H9 (cell line): ENCODE results near the gene COX17. TPM values are rescaled to one million over a fixed set of nuclear protein-coding genes. Genes with fewer than 3 reads are reported as not detected.

ENCODE experiments used
- DNase-seq: peaks from one replicate; pipeline ENCODE4 v3.0.0-alpha.2; 2017
- H2AFZ ChIP-seq: one replicate; pipeline ENCODE4 v1.6.1; 2013; ENCODE audit warnings: mild to moderate bottlenecking, low read length, control low read depth, moderate library complexity
- H2AK5ac ChIP-seq: 2 replicates; pipeline ENCODE4 v1.6.1; 2013; ENCODE audit warnings: low read length, control low read depth, mixed read lengths; ENCODE audit not compliant: insufficient read length
- H2BK120ac ChIP-seq: one replicate; pipeline ENCODE4 v1.6.1; 2013; ENCODE audit warnings: low read depth, mild to moderate bottlenecking, low read length, control low read depth, inconsistent platforms; ENCODE audit not compliant: poor library complexity, severe bottlenecking
- H2BK12ac ChIP-seq: 2 replicates; pipeline ENCODE4 v1.6.1; 2013; ENCODE audit warnings: low read length, control low read depth, mixed read lengths, low read depth; ENCODE audit not compliant: insufficient read length
- H2BK15ac ChIP-seq: 2 replicates; pipeline ENCODE4 v1.6.1; 2013; ENCODE audit warnings: low read depth, low read length, control low read depth
- H2BK20ac ChIP-seq: one replicate; pipeline ENCODE4 v1.6.1; 2013; ENCODE audit warnings: low read depth, mild to moderate bottlenecking, low read length, control low read depth, inconsistent platforms; ENCODE audit not compliant: poor library complexity, severe bottlenecking
- H2BK5ac ChIP-seq: 2 replicates; pipeline ENCODE4 v1.6.1; 2013; ENCODE audit warnings: low read length, control low read depth, mixed read lengths; ENCODE audit not compliant: insufficient read length
- H3K14ac ChIP-seq: 2 replicates; pipeline ENCODE4 v1.6.1; 2013; ENCODE audit warnings: low read length, control low read depth; ENCODE audit not compliant: insufficient read depth
- H3K18ac ChIP-seq: 2 replicates; pipeline ENCODE4 v1.6.1; 2013; ENCODE audit warnings: low read depth, mild to moderate bottlenecking, mixed read lengths, low read length, control low read depth; ENCODE audit not compliant: insufficient read length
- H3K23ac ChIP-seq: 2 replicates; pipeline ENCODE4 v1.6.1; 2013; ENCODE audit warnings: low read length, control low read depth, mixed read lengths, low read depth; ENCODE audit not compliant: insufficient read length
- H3K23me2 ChIP-seq: 2 replicates; pipeline ENCODE4 v1.6.1; 2013; ENCODE audit warnings: low read depth, mild to moderate bottlenecking, mixed read lengths, low read length, control low read depth; ENCODE audit not compliant: insufficient read length, poor library complexity, severe bottlenecking
- H3K27ac ChIP-seq: 2 replicates; pipeline ENCODE4 v1.5.1; 2013; ENCODE audit warnings: low read length, control low read depth, mixed read lengths, low read depth; ENCODE audit not compliant: insufficient read length
- H3K27me3 ChIP-seq: 2 replicates; pipeline ENCODE4 v1.6.1; 2013; ENCODE audit warnings: low read length, control low read depth, inconsistent platforms; ENCODE audit not compliant: insufficient read depth
- H3K4ac ChIP-seq: 2 replicates; pipeline ENCODE4 v1.6.1; 2013; ENCODE audit warnings: low read depth, mild to moderate bottlenecking, control low read depth, inconsistent platforms, low read length, moderate library complexity
- H3K4me1 ChIP-seq: 2 replicates; pipeline ENCODE4 v1.6.1; 2013; ENCODE audit warnings: low read length, control low read depth, inconsistent platforms; ENCODE audit not compliant: insufficient read depth
- H3K4me2 ChIP-seq: 2 replicates; pipeline ENCODE4 v1.6.1; 2013; ENCODE audit warnings: low read length, control low read depth, mixed read lengths; ENCODE audit not compliant: insufficient read length, insufficient read depth
- H3K56ac ChIP-seq: 2 replicates; pipeline ENCODE4 v1.6.1; 2013; ENCODE audit warnings: low read depth, mild to moderate bottlenecking, mixed read lengths, low read length, control low read depth; ENCODE audit not compliant: insufficient read length
- H3K79me1 ChIP-seq: 2 replicates; pipeline ENCODE4 v1.6.1; 2013; ENCODE audit warnings: low read depth, mild to moderate bottlenecking, moderate library complexity, low read length, control low read depth, inconsistent platforms; ENCODE audit not compliant: insufficient read depth, poor library complexity, severe bottlenecking
- H3K79me2 ChIP-seq: 2 replicates; pipeline ENCODE4 v1.6.1; 2013; ENCODE audit warnings: low read length, control low read depth, inconsistent platforms; ENCODE audit not compliant: insufficient read depth
- H3K9ac ChIP-seq: 2 replicates; pipeline ENCODE4 v1.6.1; 2013; ENCODE audit warnings: low read length, control low read depth, mixed read lengths; ENCODE audit not compliant: insufficient read length; ENCODE audit errors: extremely low read depth
- H3K9me3 ChIP-seq: one replicate; pipeline ENCODE4 v1.6.1; 2013; ENCODE audit warnings: low read depth, low read length, inconsistent platforms; ENCODE audit not compliant: control insufficient read depth
- H3T11ph ChIP-seq: one replicate; pipeline ENCODE4 v1.6.1; 2013; ENCODE audit warnings: mild to moderate bottlenecking, low read length, control low read depth, inconsistent platforms
- H4K20me1 ChIP-seq: one replicate; pipeline ENCODE4 v1.6.1; 2013; ENCODE audit not compliant: control insufficient read depth, insufficient read length, insufficient read depth
- H4K5ac ChIP-seq: 2 replicates; pipeline ENCODE4 v1.6.1; 2013; ENCODE audit warnings: low read depth, mild to moderate bottlenecking, mixed read lengths, low read length, control low read depth; ENCODE audit not compliant: insufficient read length
- H4K8ac ChIP-seq: replicated peaks from 2 replicates; pipeline ENCODE4 v1.6.1; 2013; ENCODE audit warnings: low read length, control low read depth, mixed read lengths, low read depth; ENCODE audit not compliant: insufficient read length
- H4K91ac ChIP-seq: 2 replicates; pipeline ENCODE4 v1.6.1; 2013; ENCODE audit warnings: low read depth, mild to moderate bottlenecking, moderate library complexity, mixed read lengths, low read length, control low read depth; ENCODE audit not compliant: insufficient read length
- H3K27ac Mint-ChIP-seq, 3 experiments: 2 replicates in 2 of 3; 3 replicates in 1 of 3; pipeline ENCODE4 v1.8.0; 2020 to 2021; ENCODE audit warnings: mixed read lengths in 3 of 3, mild to moderate bottlenecking in 1 of 3, moderate library complexity in 1 of 3
- H3K27me3 Mint-ChIP-seq: 2 replicates; pipeline ENCODE4 v1.8.0; 2021; ENCODE audit warnings: low read depth, mild to moderate bottlenecking, moderate library complexity, mixed read lengths
- H3K36me3 Mint-ChIP-seq, 3 experiments: 2 replicates in 2 of 3; 3 replicates in 1 of 3; pipeline ENCODE4 v1.8.0; 2020 to 2021; ENCODE audit warnings: low read depth in 3 of 3, mixed read lengths in 3 of 3; ENCODE audit not compliant: insufficient read depth in 1 of 3
- H3K4me1 Mint-ChIP-seq, 2 experiments: 2 replicates each; pipeline ENCODE4 v1.8.0; 2020; ENCODE audit warnings: mixed read lengths in 2 of 2
- H3K4me3 Mint-ChIP-seq, 2 experiments: 2 replicates in 1 of 2; 3 replicates in 1 of 2; pipeline ENCODE4 v1.8.0; 2020 to 2021; ENCODE audit warnings: mild to moderate bottlenecking in 2 of 2, mixed read lengths in 2 of 2, moderate library complexity in 1 of 2
- H3K9me3 Mint-ChIP-seq, 2 experiments: 2 replicates in 1 of 2; 3 replicates in 1 of 2; pipeline ENCODE4 v1.8.0; 2020; ENCODE audit warnings: mild to moderate bottlenecking in 2 of 2, mixed read lengths in 2 of 2, moderate library complexity in 1 of 2
- CTCF ChIP-seq: fragments of 200-600 bp; sonication (generic); conservative IDR thresholded peaks from 3 replicates; pipeline ENCODE4 v1.8.0; 2021; ENCODE audit warnings: antibody characterized with exemption, mild to moderate bottlenecking
- WGBS: extraction: QIAGEN DNeasy Blood & Tissue Kit; methylation state at CpG from one replicate; pipeline ENCODE4 v1.1.7; 2013; ENCODE audit warnings: missing lambda C conversion rate, low lambda C conversion rate, mixed read lengths; ENCODE audit not compliant: insufficient read length; ENCODE audit errors: extremely low coverage; 5-methylcytosine and 5-hydroxymethylcytosine counted together
- total RNA-seq: library from RNA; stranded (reverse); gene quantifications from 2 replicates; pipeline ENCODE4 v1.2.1, GENCODE V29; 2021

The COX17 gene
- total RNA-seq, 1 experiment from 2014 or later = 47.0 TPM

DNA sequence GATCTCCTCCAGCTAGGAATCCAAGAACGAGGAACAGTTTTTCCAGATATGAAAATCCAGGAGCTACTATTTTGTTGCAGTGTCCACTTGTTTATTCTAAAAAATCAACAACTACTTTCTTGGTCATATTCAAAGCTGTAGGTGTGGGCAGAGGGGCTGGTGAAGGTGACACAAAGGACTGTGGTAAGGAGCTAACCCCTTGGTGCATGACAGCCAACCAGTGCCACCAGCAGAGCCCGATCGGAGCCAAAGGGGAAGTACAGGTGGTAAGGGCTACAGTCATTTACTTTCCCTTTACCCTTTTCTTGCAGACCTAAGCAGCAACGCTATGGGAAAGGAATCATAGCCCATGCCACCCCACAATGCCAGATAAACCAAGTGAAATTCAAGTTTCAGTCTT, 48.8 kb downstream of the COX17 start:
- Histone ChIP-seq H4K91ac (no peak overlapping the region), H2BK120ac (no peak overlapping the region), H2BK12ac (no peak overlapping the region), H4K5ac (no peak overlapping the region), H3K9ac (no peak overlapping the region), H3K4me1 (no peaks in the 10 kb centered on the region), H2BK20ac (no peak overlapping the region), H3T11ph (no peak overlapping the region), H3K23me2 (no peaks in the 10 kb centered on the region), H3K18ac (no peak overlapping the region), H3K4ac (no peak overlapping the region), H3K14ac (no peak overlapping the region), H3K79me1 (no peaks in the 10 kb centered on the region), H2AK5ac (no peak overlapping the region), H3K27me3 (no peaks in the 10 kb centered on the region), H3K56ac (no peak overlapping the region), H2BK5ac (no peak overlapping the region), H4K8ac (no peak overlapping the region), H2AFZ (no peak overlapping the region), H3K4me2 (no peak overlapping the region), H3K79me2 (no peaks in the 10 kb centered on the region), H3K9me3 (no peaks in the 10 kb centered on the region), H4K20me1 (no peaks in the 10 kb centered on the region), H3K27ac (no peak overlapping the region), H2BK15ac (no peak overlapping the region), H3K23ac (no peak overlapping the region)
- Mint-ChIP-seq H3K4me1 (peaks cover 20 to 27% of the 10 kb centered on the region in 2 experiments), H3K4me3 (no peak overlapping the region), H3K9me3 (no peaks in the 10 kb centered on the region; a peak in 1 of 5 replicates), H3K36me3 (no peaks in the 10 kb centered on the region), H3K27ac (no peak overlapping the region), H3K27me3 (peaks cover 4% of the 10 kb centered on the region)
- no peak for TF ChIP-seq CTCF
- DNase-seq = no peak
- no CpG with 5 or more reads among the region's 4 CpGs for WGBS
